Tibial nerve (tissue), 4 donors: ENCODE results near the gene SLX4.

ENCODE experiments used
- CTCF ChIP-seq, 5 experiments: fragments of 200-600 bp in 3 of 5; fragments of 450-650 bp in 2 of 5; sonication (generic) in 3 of 5; IDR thresholded peaks; one replicate each; pipeline ENCODE4 v1.5.1; 2016 to 2019; ENCODE audit warnings: antibody characterized with exemption in 5 of 5, mild to moderate bottlenecking in 3 of 5, moderate library complexity in 2 of 5
- EP300 ChIP-seq, 2 donors: sonication (generic); formaldehyde crosslinking; IDR thresholded peaks; one replicate each; pipeline ENCODE4 v1.6.1; 2017; ENCODE audit warnings: antibody characterized with exemption in 2 of 2, mild to moderate bottlenecking in 1 of 2
- POLR2A ChIP-seq, 2 donors: fragments of 450-650 bp; IDR thresholded peaks; one replicate each; pipeline ENCODE4 v1.6.1; 2017; ENCODE audit warnings: antibody characterized with exemption in 2 of 2, mild to moderate bottlenecking in 2 of 2, moderate library complexity in 2 of 2

GRCh38 chr16:3638916-3639644 lies 27.7 kb upstream of the SLX4 start:
- no peak for TF ChIP-seq CTCF (IDR thresholded peaks at IDR 0.05)
- no peak for TF ChIP-seq POLR2A (IDR thresholded peaks at IDR 0.05)
- TF ChIP-seq EP300 (IDR thresholded peaks at IDR 0.05): no peak
